Endodermal cell (in vitro differentiated cells): ENCODE measurements around the gene KAT7. TPM values are rescaled to one million over a fixed set of nuclear protein-coding genes. Genes with fewer than 3 reads are reported as not detected.
A peak's percentile ranks its signal among the peaks of the same experiment; 100 is the strongest.
"Not testable (repeated sequence)": the region's sequence is repeated elsewhere in the genome, so short reads cannot be mapped to it uniquely, and the experiment has no call there.

Experiments used
- DNase-seq: peaks from one replicate; pipeline ENCODE4 v3.0.0-alpha.2; 2017
- H3K27ac ChIP-seq: 2 replicates; pipeline ENCODE4 v1.5.1; 2013; ENCODE audit warnings: mild to moderate bottlenecking, low read depth, low read length, moderate library complexity
- H3K27me3 ChIP-seq: 2 replicates; pipeline ENCODE4 v1.6.1; 2013; ENCODE audit warnings: mild to moderate bottlenecking, low read length, moderate library complexity; ENCODE audit not compliant: insufficient read depth, control insufficient read depth, poor library complexity, severe bottlenecking
- H3K36me3 ChIP-seq: 2 replicates; pipeline ENCODE4 v1.7.0; 2013; ENCODE audit warnings: mild to moderate bottlenecking, low read length, moderate library complexity; ENCODE audit not compliant: control insufficient read depth, insufficient read depth
- H3K4me1 ChIP-seq: one replicate; pipeline ENCODE4 v1.7.0; 2013; ENCODE audit warnings: low read length; ENCODE audit not compliant: control insufficient read depth, insufficient read depth
- H3K4me3 ChIP-seq: 2 replicates; pipeline ENCODE4 v1.5.1; 2013; ENCODE audit warnings: mild to moderate bottlenecking, low read length, moderate library complexity
- H3K9ac ChIP-seq: 2 replicates; pipeline ENCODE4 v1.6.1; 2013; ENCODE audit warnings: mild to moderate bottlenecking, low read length, moderate library complexity; ENCODE audit not compliant: poor library complexity, severe bottlenecking; ENCODE audit errors: extremely low read depth
- H3K9me3 ChIP-seq: 2 replicates; pipeline ENCODE4 v1.6.1; 2013; ENCODE audit warnings: mild to moderate bottlenecking, low read length, moderate library complexity; ENCODE audit not compliant: control insufficient read depth
- H3K27ac Mint-ChIP-seq: 2 replicates; pipeline ENCODE4 v1.8.0; 2020; ENCODE audit warnings: mixed read lengths
- H3K27me3 Mint-ChIP-seq: 2 replicates; pipeline ENCODE4 v1.8.0; 2021; ENCODE audit warnings: mild to moderate bottlenecking, mixed read lengths; ENCODE audit not compliant: insufficient read depth
- H3K36me3 Mint-ChIP-seq: 2 replicates; pipeline ENCODE4 v1.8.0; 2020; ENCODE audit warnings: low read depth, mixed read lengths
- H3K4me1 Mint-ChIP-seq: 2 replicates; pipeline ENCODE4 v1.8.0; 2020; ENCODE audit warnings: mixed read lengths
- H3K4me3 Mint-ChIP-seq: 2 replicates; pipeline ENCODE4 v1.8.0; 2020; ENCODE audit warnings: mild to moderate bottlenecking, moderate library complexity, mixed read lengths
- H3K9me3 Mint-ChIP-seq: 2 replicates; pipeline ENCODE4 v1.8.0; 2020; ENCODE audit warnings: mild to moderate bottlenecking, mixed read lengths
- CTCF ChIP-seq: fragments of 200-600 bp; sonication (generic); conservative IDR thresholded peaks from 2 replicates; pipeline ENCODE4 v1.5.0; 2021; ENCODE audit warnings: antibody characterized with exemption, mild to moderate bottlenecking
- WGBS, 2 experiments: methylation state at CpG; one replicate each; pipeline versions ENCODE4 v1.1.5 to v1.1.7; 2013; ENCODE audit warnings: missing lambda C conversion rate in 2 of 2, mixed read lengths in 1 of 2; ENCODE audit not compliant: insufficient coverage in 1 of 2, insufficient read length in 1 of 2; 5-methylcytosine and 5-hydroxymethylcytosine counted together
- total RNA-seq, 2 donors: library from RNA; stranded (reverse); fragmentation: NEBNext Ultra II Directional in 1 of 2; extraction: Animal tissue kit (Norgen Biotek cat#: 25700) in 1 of 2; gene quantifications; 2 replicates in 1 of 2; 3 replicates in 1 of 2; pipeline ENCODE4 v1.2.1, GENCODE V29; 2021

The KAT7 gene
- total RNA-seq, 2 donors from 2014 or later = 77.8 to 80.5 TPM

- H3K27me3 Mint-ChIP-seq = no peaks in the 10 kb centered on the region
- H3K4me3 ChIP-seq = no peak overlapping the region
- WGBS, 2 experiments = 87 to 100% methylated on average over 2 of the region's 2 CpGs
- no peak overlapping the region for H3K9ac ChIP-seq
- H3K27ac Mint-ChIP-seq = no peak overlapping the region
- H3K9me3 Mint-ChIP-seq = no peaks in the 10 kb centered on the region
- H3K4me3 Mint-ChIP-seq = no peak overlapping the region
- no peaks in the 10 kb centered on the region for H3K4me1 ChIP-seq
- DNase-seq = no peak
- peaks cover 94% of the 10 kb centered on the region for H3K36me3 ChIP-seq
- peaks cover 85% of the 10 kb centered on the region for H3K36me3 Mint-ChIP-seq
- no peaks in the 10 kb centered on the region for H3K27me3 ChIP-seq
- no peak for TF ChIP-seq CTCF
- H3K4me1 Mint-ChIP-seq = peaks cover 10% of the 10 kb centered on the region
- no peaks in the 10 kb centered on the region for H3K9me3 ChIP-seq
- no peak overlapping the region for H3K27ac ChIP-seq
Observed at GRCh38 chr17:49825645-49826044, 37.2 kb downstream of the KAT7 start.

- H3K27me3 Mint-ChIP-seq, H3K27ac ChIP-seq, H3K4me3 ChIP-seq, DNase-seq, H3K4me3 Mint-ChIP-seq, H3K9me3 Mint-ChIP-seq, H3K4me1 Mint-ChIP-seq, H3K9ac ChIP-seq, H3K27me3 ChIP-seq, H3K4me1 ChIP-seq, H3K9me3 ChIP-seq: not testable (repeated sequence)
- H3K36me3 ChIP-seq = peaks cover 86% of the 10 kb centered on the region
- peak overlapping the region; percentile 41 for H3K27ac Mint-ChIP-seq
- H3K36me3 Mint-ChIP-seq = peaks cover 76% of the 10 kb centered on the region
- 96% methylated on average over 2 of the region's 2 CpGs; no CpG with 5 or more reads in 1 of the 2 experiments for WGBS, 2 experiments
Observed at GRCh38 chr17:49828325-49828724, 39.8 kb downstream of the KAT7 start.

GRCh38 chr17:49829026-49829425, 40.5 kb downstream of the KAT7 start:
- peaks cover 77% of the 10 kb centered on the region for H3K36me3 Mint-ChIP-seq
- no peak overlapping the region for H3K4me3 ChIP-seq
- no peak for TF ChIP-seq CTCF
- no peaks in the 10 kb centered on the region for H3K27me3 ChIP-seq
- no peak overlapping the region for H3K9ac ChIP-seq
- no peaks in the 10 kb centered on the region for H3K9me3 Mint-ChIP-seq
- no peak overlapping the region for H3K4me3 Mint-ChIP-seq
- H3K27ac Mint-ChIP-seq = peak overlapping the region; percentile 30
- H3K4me1 ChIP-seq = no peaks in the 10 kb centered on the region
- H3K27ac ChIP-seq = no peak overlapping the region
- 86 to 100% methylated on average over 1 to 2 of the region's 2 CpGs for WGBS, 2 experiments
- peaks cover 86% of the 10 kb centered on the region for H3K36me3 ChIP-seq
- DNase-seq = no peak
- no peaks in the 10 kb centered on the region for H3K27me3 Mint-ChIP-seq
- H3K4me1 Mint-ChIP-seq = no peaks in the 10 kb centered on the region
- H3K9me3 ChIP-seq = no peaks in the 10 kb centered on the region

- Mint-ChIP-seq H3K4me1 (no peaks in the 10 kb centered on the region), H3K9me3 (no peaks in the 10 kb centered on the region), H3K27ac (peak overlapping the region; percentile 85), H3K27me3 (no peaks in the 10 kb centered on the region), H3K4me3 (no peak overlapping the region), H3K36me3 (peaks cover 73% of the 10 kb centered on the region)
- no peak for TF ChIP-seq CTCF
- Histone ChIP-seq H3K9ac (no peak overlapping the region), H3K4me1 (no peaks in the 10 kb centered on the region), H3K27ac (no peak overlapping the region), H3K27me3 (no peaks in the 10 kb centered on the region), H3K4me3 (no peak overlapping the region), H3K36me3 (peaks cover 71% of the 10 kb centered on the region), H3K9me3 (no peaks in the 10 kb centered on the region)
- DNase-seq = no peak
- WGBS, 2 experiments = 100% methylated on average over 1 of the region's 1 CpG; no CpG with 5 or more reads in 1 of the 2 experiments
Observed at GRCh38 chr17:49830605-49831004, 42.1 kb downstream of the KAT7 start.
